GM19467 (cell line): Measurements from ENCODE around the gene SLC7A4.
"Not testable (repeated sequence)": the region's sequence is repeated elsewhere in the genome, so short reads cannot be mapped to it uniquely, and the experiment has no call there.

Experiments
- ATAC-seq: cut with Tn5 transposase; IDR thresholded peaks from one replicate; pipeline ENCODE4 v1.9.1; 2021; ENCODE audit warnings: mild to moderate bottlenecking, moderate library complexity; ENCODE audit not compliant: unreplicated experiment

The SLC7A4 gene

GRCh38 chr22:21064917-21065864 lies 32.8 kb upstream of the SLC7A4 start:
- ATAC-seq = no peak

- ATAC-seq = not testable (repeated sequence)
Measured at GRCh38 chr22:21064425-21064824, 32.1 kb upstream of the SLC7A4 start.

GRCh38 chr22:21061660-21062321 lies 29.4 kb upstream of the SLC7A4 start:
- ATAC-seq = not testable (repeated sequence)

GRCh38 chr22:21060363-21060762 lies 28.0 kb upstream of the SLC7A4 start:
- ATAC-seq = not testable (repeated sequence)

- no peak for ATAC-seq
Measured at GRCh38 chr22:21055880-21056319, 23.5 kb upstream of the SLC7A4 start.

- ATAC-seq = no peak
Measured at GRCh38 chr22:21055564-21055834, 23.1 kb upstream of the SLC7A4 start.

GRCh38 chr22:21054714-21055563 lies 22.6 kb upstream of the SLC7A4 start:
- no peak for ATAC-seq

GRCh38 chr22:21054046-21054713 lies 21.8 kb upstream of the SLC7A4 start:
- no peak for ATAC-seq

GRCh38 chr22:21052715-21053459 lies 20.5 kb upstream of the SLC7A4 start:
- no peak for ATAC-seq

GRCh38 chr22:21051831-21052400 lies 19.6 kb upstream of the SLC7A4 start:
- ATAC-seq = no peak

- ATAC-seq = no peak
Measured at GRCh38 chr22:21051145-21051830, 18.9 kb upstream of the SLC7A4 start.

- not testable (repeated sequence) for ATAC-seq
Measured at GRCh38 chr22:21048965-21049364, 16.6 kb upstream of the SLC7A4 start.

GRCh38 chr22:21048448-21048847 lies 16.1 kb upstream of the SLC7A4 start:
- ATAC-seq = not testable (repeated sequence)

- ATAC-seq = no peak
Measured at GRCh38 chr22:21047730-21048129, 15.4 kb upstream of the SLC7A4 start.

GRCh38 chr22:21047035-21047661 lies 14.8 kb upstream of the SLC7A4 start:
- no peak for ATAC-seq

- ATAC-seq = peak; percentile 76
Measured at GRCh38 chr22:21045585-21046294, 13.4 kb upstream of the SLC7A4 start, which contains the start of gene LRRC74B. LRRC74B (plus strand) TSS chr22:21045946; CDS start chr22:21045987, 41 bp downstream.

- ATAC-seq = no peak
Measured at GRCh38 chr22:21044931-21045584, 12.7 kb upstream of the SLC7A4 start.
